HUES48 (cell line): ENCODE results near the gene ZFP91.

Source experiments
- H3K27ac ChIP-seq: one replicate; pipeline ENCODE4 v1.7.0; 2013; ENCODE audit warnings: low read depth, low read length, inconsistent platforms
- H3K27me3 ChIP-seq: 2 replicates; pipeline ENCODE4 v1.6.1; 2013; ENCODE audit warnings: mild to moderate bottlenecking, low read length; ENCODE audit not compliant: control insufficient read depth, insufficient read depth
- H3K36me3 ChIP-seq: 2 replicates; pipeline ENCODE4 v1.6.1; 2013; ENCODE audit warnings: low read length; ENCODE audit not compliant: control insufficient read depth, insufficient read depth
- H3K4me1 ChIP-seq: 2 replicates; pipeline ENCODE4 v1.6.1; 2013; ENCODE audit warnings: mild to moderate bottlenecking, low read length; ENCODE audit not compliant: control insufficient read depth, insufficient read depth
- H3K4me3 ChIP-seq: 2 replicates; pipeline ENCODE4 v1.5.1; 2013; ENCODE audit warnings: mild to moderate bottlenecking, low read depth, low read length
- H3K9ac ChIP-seq: 2 replicates; pipeline ENCODE4 v1.6.1; 2013; ENCODE audit warnings: mild to moderate bottlenecking, low read depth, low read length, moderate library complexity
- H3K9me3 ChIP-seq: 2 replicates; pipeline ENCODE4 v1.6.1; 2013; ENCODE audit warnings: low read length; ENCODE audit not compliant: control insufficient read depth, insufficient read depth

Gene ZFP91

GRCh38 chr11:58615559-58615958 is 36.7 kb downstream of the ZFP91 start:
- H3K4me3 ChIP-seq, result no peak overlapping the region
- H3K4me1 ChIP-seq, result no peaks in the 10 kb centered on the region
- no peaks in the 10 kb centered on the region for H3K9me3 ChIP-seq
- no peak overlapping the region for H3K9ac ChIP-seq
- peaks cover 99% of the 10 kb centered on the region for H3K36me3 ChIP-seq
- no peaks in the 10 kb centered on the region for H3K27me3 ChIP-seq
- H3K27ac ChIP-seq, result no peak overlapping the region

- no peaks in the 10 kb centered on the region for H3K27me3 ChIP-seq
- H3K4me3 ChIP-seq, result no peak overlapping the region
- H3K9me3 ChIP-seq, result no peaks in the 10 kb centered on the region
- H3K9ac ChIP-seq, result no peak overlapping the region
- no peak overlapping the region for H3K27ac ChIP-seq
- H3K4me1 ChIP-seq, result no peaks in the 10 kb centered on the region
- peaks cover 99% of the 10 kb centered on the region for H3K36me3 ChIP-seq
Measured at GRCh38 chr11:58616594-58616993, 37.7 kb downstream of the ZFP91 start.

GRCh38 chr11:58617976-58618557 is 39.2 kb downstream of the ZFP91 start:
- Histone ChIP-seq H3K4me1 (no peaks in the 10 kb centered on the region), H3K9ac (no peak overlapping the region), H3K9me3 (no peaks in the 10 kb centered on the region), H3K4me3 (no peak overlapping the region), H3K36me3 (peaks cover 99% of the 10 kb centered on the region), H3K27ac (no peak overlapping the region), H3K27me3 (no peaks in the 10 kb centered on the region)

- Histone ChIP-seq H3K27ac (no peak overlapping the region), H3K9me3 (no peaks in the 10 kb centered on the region), H3K4me1 (peaks cover 11% of the 10 kb centered on the region), H3K27me3 (no peaks in the 10 kb centered on the region), H3K9ac (no peak overlapping the region), H3K4me3 (no peak overlapping the region), H3K36me3 (peaks cover 97% of the 10 kb centered on the region)
Measured at GRCh38 chr11:58621586-58622262, 42.9 kb downstream of the ZFP91 start.

- Histone ChIP-seq H3K4me1 (peaks cover 11% of the 10 kb centered on the region), H3K9me3 (no peaks in the 10 kb centered on the region), H3K36me3 (peaks cover 97% of the 10 kb centered on the region), H3K4me3 (no peak within 1 kb of the TSS), H3K9ac (no peak within 1 kb of the TSS), H3K27ac (no peak within 1 kb of the TSS), H3K27me3 (no peaks in the 10 kb centered on the region)
Measured at GRCh38 chr11:58622344-58622743, 43.5 kb downstream of the ZFP91 start, which contains the start of gene CNTF. Gene CNTF, plus strand, starts transcription at chr11:58622665. Its CDS starts 88 bp downstream, at chr11:58622753.

- H3K4me3 ChIP-seq, result no peak overlapping the region
- H3K36me3 ChIP-seq, result peaks cover 75% of the 10 kb centered on the region
- H3K9ac ChIP-seq, result no peak overlapping the region
- H3K4me1 ChIP-seq, result peaks cover 11% of the 10 kb centered on the region
- no peak overlapping the region for H3K27ac ChIP-seq
- no peaks in the 10 kb centered on the region for H3K9me3 ChIP-seq
- no peaks in the 10 kb centered on the region for H3K27me3 ChIP-seq
Measured at GRCh38 chr11:58625086-58625485, 46.2 kb downstream of the ZFP91 start.

- Histone ChIP-seq H3K4me3 (no peak overlapping the region), H3K36me3 (peaks cover 67% of the 10 kb centered on the region), H3K4me1 (peaks cover 11% of the 10 kb centered on the region), H3K9ac (no peak overlapping the region), H3K27ac (no peak overlapping the region), H3K27me3 (no peaks in the 10 kb centered on the region), H3K9me3 (no peaks in the 10 kb centered on the region)
Measured at GRCh38 chr11:58625826-58626460, 47.1 kb downstream of the ZFP91 start.

GRCh38 chr11:58626934-58627483 is 48.1 kb downstream of the ZFP91 start:
- H3K27ac ChIP-seq, result no peak overlapping the region
- H3K27me3 ChIP-seq, result no peaks in the 10 kb centered on the region
- H3K9ac ChIP-seq, result no peak overlapping the region
- H3K36me3 ChIP-seq, result peaks cover 56% of the 10 kb centered on the region
- H3K4me3 ChIP-seq, result no peak overlapping the region
- H3K9me3 ChIP-seq, result no peaks in the 10 kb centered on the region
- H3K4me1 ChIP-seq, result peaks cover 11% of the 10 kb centered on the region

- Histone ChIP-seq H3K9ac (no peak overlapping the region), H3K4me3 (no peak overlapping the region), H3K27me3 (no peaks in the 10 kb centered on the region), H3K4me1 (peaks cover 17% of the 10 kb centered on the region), H3K27ac (no peak overlapping the region), H3K36me3 (peaks cover 42% of the 10 kb centered on the region), H3K9me3 (no peaks in the 10 kb centered on the region)
Measured at GRCh38 chr11:58628446-58628845, 49.6 kb downstream of the ZFP91 start.

- no peaks in the 10 kb centered on the region for H3K9me3 ChIP-seq
- H3K9ac ChIP-seq, result no peak overlapping the region
- no peak overlapping the region for H3K4me3 ChIP-seq
- H3K27me3 ChIP-seq, result no peaks in the 10 kb centered on the region
- peaks cover 28% of the 10 kb centered on the region for H3K36me3 ChIP-seq
- peaks cover 11% of the 10 kb centered on the region; the same call in 1 of the 2 replicates for H3K4me1 ChIP-seq
- H3K27ac ChIP-seq, result no peak overlapping the region
Measured at GRCh38 chr11:58629857-58630256, 51.0 kb downstream of the ZFP91 start.

GRCh38 chr11:58631378-58631777 is 52.5 kb downstream of the ZFP91 start:
- Histone ChIP-seq H3K27me3 (no peaks in the 10 kb centered on the region), H3K27ac (no peak overlapping the region), H3K9me3 (no peaks in the 10 kb centered on the region), H3K9ac (no peak overlapping the region), H3K36me3 (peaks cover 13% of the 10 kb centered on the region), H3K4me1 (peaks cover 11% of the 10 kb centered on the region; the same call in 1 of the 2 replicates), H3K4me3 (no peak overlapping the region)
